HG03280 (cell line): ENCODE data around the gene CRCP.
"Not testable (repeated sequence)": the region's sequence is repeated elsewhere in the genome, so short reads cannot be mapped to it uniquely, and the experiment has no call there.

Experiments
- ATAC-seq: cut with Tn5 transposase; IDR thresholded peaks from one replicate; pipeline ENCODE4 v1.9.1; 2021; ENCODE audit warnings: mild to moderate bottlenecking, moderate library complexity; ENCODE audit not compliant: unreplicated experiment

Gene CRCP

GRCh38 chr7:66105263-66105748, 9.3 kb upstream of the CRCP start:
- ATAC-seq, result no peak

- ATAC-seq, result not testable (repeated sequence)
These were observed 6.2 kb upstream of the CRCP start for GRCh38 chr7:66108410-66108809.

GRCh38 chr7:66110856-66111255, 3.8 kb upstream of the CRCP start:
- no peak for ATAC-seq

GRCh38 chr7:66116680-66117420, 2.2 kb downstream of the CRCP start:
- ATAC-seq, result not testable (repeated sequence)

DNA sequence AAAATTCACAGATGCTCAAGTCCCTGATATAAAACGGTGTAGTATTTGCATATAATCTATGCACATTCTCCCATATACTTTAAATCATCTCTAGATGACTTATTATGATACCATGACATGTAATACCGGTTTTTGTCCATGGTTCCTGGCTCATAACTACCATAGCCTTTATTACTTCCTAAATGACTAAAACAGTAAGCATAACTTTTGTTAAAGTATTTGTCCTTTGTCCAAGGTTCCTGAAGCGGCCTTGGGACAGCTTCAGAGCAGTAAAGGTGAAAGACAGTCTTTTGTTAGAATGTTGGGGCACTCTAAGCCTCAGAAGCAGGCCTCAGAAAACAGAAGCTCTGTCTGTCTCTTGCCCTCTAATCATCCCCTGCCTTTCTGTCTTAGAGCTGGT, 4.0 kb downstream of the CRCP start:
- ATAC-seq, result no peak

DNA sequence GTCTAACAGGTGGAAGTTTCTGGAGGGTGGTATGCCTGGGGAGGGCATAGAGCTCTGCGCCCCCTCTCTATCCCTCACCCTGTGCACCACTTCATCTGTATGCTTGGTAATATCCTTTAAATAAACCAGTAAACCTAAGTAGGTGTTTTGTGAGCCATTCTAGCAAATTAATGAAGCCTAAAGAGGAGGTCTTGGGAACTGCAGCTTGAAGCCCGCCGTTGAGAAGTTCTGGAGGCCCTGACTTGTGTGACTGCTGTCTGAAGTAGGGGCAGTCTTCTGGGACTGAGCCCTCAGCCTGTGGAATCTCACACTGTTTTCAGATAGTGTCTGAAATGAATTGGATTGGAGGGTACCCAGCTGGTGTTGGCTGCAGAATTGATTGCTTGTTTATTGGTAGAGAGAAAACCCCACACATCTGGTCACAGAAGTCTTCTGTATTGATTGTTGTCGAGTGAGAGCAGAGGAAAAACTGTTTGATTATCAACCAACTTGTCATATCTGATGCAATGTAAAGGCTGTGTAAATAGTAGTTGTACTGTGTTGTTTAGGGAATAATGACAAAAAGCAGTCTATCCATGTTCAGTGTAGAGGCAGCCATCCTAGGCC, 4.7 kb downstream of the CRCP start:
- no peak for ATAC-seq

- ATAC-seq, result no peak
These were observed 8.5 kb downstream of the CRCP start for GRCh38 chr7:66123175-66123528.

GRCh38 chr7:66124569-66124861, 9.9 kb downstream of the CRCP start:
- not testable (repeated sequence) for ATAC-seq

- ATAC-seq, result no peak
These were observed 10.5 kb downstream of the CRCP start for GRCh38 chr7:66125052-66125694.

- not testable (repeated sequence) for ATAC-seq
These were observed 11.2 kb downstream of the CRCP start for GRCh38 chr7:66125781-66126352.

GRCh38 chr7:66127172-66127571, 12.5 kb downstream of the CRCP start:
- not testable (repeated sequence) for ATAC-seq

- no peak for ATAC-seq
These were observed 24.5 kb downstream of the CRCP start for GRCh38 chr7:66138994-66139752.

DNA sequence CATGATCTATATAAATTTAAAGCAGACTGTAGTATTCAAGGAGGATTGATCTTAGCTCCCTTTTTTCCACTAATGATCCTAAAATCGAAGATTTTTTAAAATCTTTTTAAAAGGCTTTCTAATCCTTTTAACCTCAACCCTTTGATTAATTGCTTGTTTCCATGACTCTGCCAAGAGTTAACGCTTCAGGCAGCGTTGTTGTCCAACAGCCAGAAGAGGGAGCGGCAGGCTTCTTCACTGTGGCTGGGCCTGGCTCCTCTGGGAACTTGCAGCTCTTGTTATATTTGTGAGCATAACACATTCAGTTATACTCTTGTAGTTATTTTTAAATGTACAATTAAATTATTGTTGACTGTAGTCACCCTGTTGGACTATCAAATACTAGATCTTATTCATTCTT, 26.3 kb downstream of the CRCP start:
- ATAC-seq, result no peak

DNA sequence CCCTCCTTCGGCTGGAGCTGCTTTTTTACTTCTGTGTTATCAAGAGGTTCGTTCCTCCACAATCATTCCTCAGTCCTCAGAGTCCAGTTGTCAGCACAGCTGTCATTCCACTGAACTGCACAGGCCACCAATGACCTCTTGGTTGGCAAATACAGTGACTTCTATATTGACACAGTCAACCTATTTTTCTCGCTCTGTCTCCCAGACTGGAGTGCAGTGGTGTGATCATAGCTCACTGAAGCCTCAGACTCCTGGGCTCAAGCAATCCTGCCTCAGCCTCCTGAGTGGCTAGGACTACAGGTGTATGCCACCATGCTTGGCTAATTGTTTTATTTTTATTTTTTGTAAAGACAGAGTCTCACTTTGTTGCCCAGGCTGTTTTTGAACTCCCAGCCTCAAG, 27.7 kb downstream of the CRCP start:
- ATAC-seq, result no peak

DNA sequence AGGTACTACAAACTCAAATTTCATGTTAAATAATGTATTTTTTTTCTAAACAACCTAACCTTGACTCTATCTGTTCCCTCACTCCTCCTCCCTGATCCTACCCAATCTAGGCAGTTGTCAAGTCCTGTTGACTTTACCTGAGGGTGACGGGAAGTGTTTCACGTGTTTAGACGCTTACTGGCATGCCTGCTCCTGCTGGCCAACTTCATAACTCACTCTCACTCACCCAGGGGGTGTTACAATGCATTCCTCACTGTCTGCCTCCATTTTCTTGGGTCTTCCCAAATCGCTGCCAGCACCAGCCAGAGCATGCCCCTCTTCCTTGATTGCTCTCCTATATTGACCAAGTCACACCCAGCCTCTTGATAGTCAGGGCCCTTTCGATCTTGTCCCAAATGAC, 28.3 kb downstream of the CRCP start:
- no peak for ATAC-seq

- no peak for ATAC-seq
These were observed 29.3 kb downstream of the CRCP start for GRCh38 chr7:66143876-66144332.

DNA sequence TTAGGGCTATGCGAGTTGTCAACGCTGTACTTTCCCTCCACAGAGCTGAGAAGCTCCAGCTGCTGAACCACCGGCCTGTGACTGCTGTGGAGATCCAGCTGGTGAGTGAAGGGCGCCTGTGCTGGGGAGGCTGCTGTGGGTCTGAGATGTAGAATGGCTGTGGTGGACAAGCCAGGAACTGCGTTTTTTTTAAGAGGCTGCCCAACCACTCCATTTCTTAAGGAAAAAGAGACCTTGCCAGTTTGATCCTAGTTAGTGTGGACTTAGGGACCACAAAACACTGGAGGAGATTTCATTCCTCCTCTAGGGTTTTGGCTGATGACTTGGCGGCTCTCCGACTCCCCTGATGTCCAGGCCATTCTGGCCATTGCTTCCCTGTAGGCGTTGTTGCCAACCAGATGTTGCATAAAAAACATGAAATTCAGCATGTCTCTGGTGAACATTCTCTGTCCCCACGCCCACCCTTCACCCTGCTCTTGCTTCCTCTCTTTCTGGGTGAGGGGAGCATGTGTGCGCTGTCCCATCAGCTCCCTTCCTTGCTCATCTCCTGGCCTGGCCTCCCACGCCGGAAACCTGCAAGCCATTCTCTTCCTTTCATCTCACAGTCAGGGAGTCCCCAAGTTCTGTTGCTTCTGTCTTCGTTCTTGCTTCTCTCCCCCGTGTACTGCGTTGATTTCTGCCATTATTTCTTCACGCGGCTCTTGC, 30.9 kb downstream of the CRCP start:
- no peak for ATAC-seq

- ATAC-seq, result no peak
These were observed 32.1 kb downstream of the CRCP start for GRCh38 chr7:66146701-66147100.

DNA sequence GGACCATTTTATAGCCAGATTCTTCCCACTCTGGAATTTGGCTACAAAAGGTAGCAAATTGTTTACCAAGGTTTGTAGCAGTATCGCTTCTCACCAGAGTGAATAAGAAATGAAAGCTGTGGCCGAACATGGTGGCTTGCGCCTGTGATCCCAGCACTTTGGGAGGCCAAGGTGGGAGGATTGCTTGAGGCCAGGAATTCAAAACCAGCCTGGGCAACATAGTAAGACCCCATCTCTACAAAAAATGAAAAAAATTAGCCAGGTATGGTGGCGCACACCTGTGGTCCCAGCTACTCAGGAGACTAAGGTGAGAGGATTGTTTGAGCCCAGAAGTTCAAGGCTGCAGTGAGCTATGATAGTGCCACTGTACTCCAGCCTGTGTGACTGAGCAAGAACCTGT, 33.0 kb downstream of the CRCP start:
- not testable (repeated sequence) for ATAC-seq

DNA sequence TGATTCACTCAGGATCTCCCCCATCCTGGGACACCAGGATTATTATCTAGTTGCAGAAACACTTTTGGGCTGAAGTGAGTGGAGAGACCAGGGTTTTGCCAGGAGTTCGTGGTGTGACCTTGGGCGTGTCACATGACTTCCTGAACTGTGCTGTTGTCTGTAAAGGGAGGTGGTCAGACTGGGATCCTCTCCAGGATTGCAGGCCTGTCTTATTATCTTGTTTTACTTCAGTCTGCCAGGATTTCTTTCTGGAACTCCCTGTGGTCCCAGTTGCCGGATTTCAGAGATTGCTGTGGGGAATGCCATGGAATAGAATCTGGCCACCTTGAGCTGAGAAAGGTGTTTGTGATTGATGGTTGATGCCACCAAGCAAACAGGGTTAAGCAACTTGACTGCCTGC, 35.8 kb downstream of the CRCP start:
- ATAC-seq, result no peak
